ENCODE data around the gene TUBGCP3.

- TF ChIP-seq CTCF (IDR thresholded peaks at IDR 0.05; ENCODE audit: insufficient read depth, low read length, poor library complexity, severe bottlenecking), result no peak
- TF ChIP-seq EZH2phosphoT487 (conservative IDR thresholded peaks at IDR 0.05; ENCODE audit: low read length), result no peak
These were observed 66.8 kb downstream of the TUBGCP3 start for GRCh38 chr13:112521073-112521685.

Data from SU-DHL-6 (cell line).